OCI-LY7 (cell line): ENCODE results near the gene OTUD4. TPM values are rescaled to one million over a fixed set of nuclear protein-coding genes. Genes with fewer than 3 reads are reported as not detected.
A peak's percentile ranks its signal among the peaks of the same experiment; 100 is the strongest.

Experiments
- BruUV-seq: library from RNA; stranded (reverse); fragments of 400-500 nt; replicated peaks from 2 replicates; lab custom pipeline; 2021; lab: Mats Ljungman, UMichigan
- CTCF ChIA-PET: fragments of 300-600 bp; sonication (Branson Sonifier 250); formaldehyde crosslinking; loops from one replicate; lab custom pipeline; 2022; ENCODE audit warnings: antibody characterized with exemption; ENCODE audit not compliant: unreplicated experiment; lab: Charles Lee
- POLR2A ChIA-PET: fragments of 300-600 bp; sonication (Branson Sonifier 250); formaldehyde crosslinking; loops from one replicate; lab custom pipeline; 2022; ENCODE audit warnings: antibody characterized with exemption; lab: Charles Lee
- DNase-seq: peaks from one replicate; pipeline ENCODE4 v3.0.0-alpha.2; 2015; ENCODE audit warnings: low spot score
- H2AFZ ChIP-seq: fragments of 200-600 bp; sonication (generic), shearing (Covaris generic); 2 replicates; pipeline ENCODE4 v1.6.1; 2014; ENCODE audit warnings: mild to moderate bottlenecking, antibody characterized with exemption, low read length, moderate library complexity
- H3K27ac ChIP-seq: fragments of 200-600 bp; sonication (generic); 2 replicates; pipeline ENCODE4 v1.5.1; 2014; ENCODE audit warnings: mixed run types, low read depth, mild to moderate bottlenecking, moderate library complexity, low read length, inconsistent platforms; ENCODE audit not compliant: poor library complexity, severe bottlenecking
- H3K36me3 ChIP-seq: fragments of 200-600 bp; sonication (generic); 2 replicates; pipeline ENCODE4 v1.6.1; 2014; ENCODE audit warnings: mild to moderate bottlenecking, antibody characterized with exemption, low read length, moderate library complexity, mixed read lengths; ENCODE audit not compliant: insufficient read depth
- H3K4me1 ChIP-seq: fragments of 200-600 bp; sonication (generic); 2 replicates; pipeline ENCODE4 v1.5.1; 2014; ENCODE audit warnings: mild to moderate bottlenecking, low read length; ENCODE audit not compliant: insufficient read depth, poor library complexity, severe bottlenecking
- H3K4me2 ChIP-seq: fragments of 200-600 bp; sonication (generic); 2 replicates; pipeline ENCODE4 v1.6.1; 2014; ENCODE audit warnings: mild to moderate bottlenecking, low read length
- H3K4me3 ChIP-seq: fragments of 200-600 bp; sonication (generic); 2 replicates; pipeline ENCODE4 v1.5.1; 2014; ENCODE audit warnings: mild to moderate bottlenecking, low read depth, low read length; ENCODE audit not compliant: poor library complexity, severe bottlenecking
- H3K79me2 ChIP-seq: fragments of 200-600 bp; sonication (generic); 2 replicates; pipeline ENCODE4 v1.6.1; 2016; ENCODE audit warnings: low read depth, mild to moderate bottlenecking, low read length, moderate library complexity, mixed read lengths; ENCODE audit not compliant: insufficient read depth
- H3K9me2 ChIP-seq: fragments of 200-600 bp; sonication (generic); 2 replicates; pipeline ENCODE4 v1.6.1; 2016; ENCODE audit warnings: mild to moderate bottlenecking, low read length, mixed read lengths; ENCODE audit not compliant: insufficient read depth
- H3K9me3 ChIP-seq: fragments of 200-600 bp; sonication (generic); 2 replicates; pipeline ENCODE4 v1.6.1; 2014; ENCODE audit warnings: mild to moderate bottlenecking, mixed run types, low read length, mixed read lengths
- H4K20me1 ChIP-seq: fragments of 200-600 bp; sonication (generic); 2 replicates; pipeline ENCODE4 v1.6.1; 2014; ENCODE audit warnings: mild to moderate bottlenecking, antibody characterized with exemption, low read length, moderate library complexity, mixed read lengths; ENCODE audit not compliant: insufficient read depth
- EZH2phosphoT487 ChIP-seq: fragments of 200-600 bp; sonication (generic); IDR thresholded peaks from 2 replicates; pipeline ENCODE4 v1.6.1; 2018; ENCODE audit warnings: low read depth, borderline replicate concordance, mild to moderate bottlenecking, mixed run types, antibody characterized with exemption, low read length, moderate library complexity, mixed read lengths
- intact Hi-C: fragments of 100-400 bp; cut with micrococcal nuclease; formaldehyde crosslinking; loops from one replicate; pipeline ENCODE4 v1.10.0; 2022; ENCODE audit not compliant: unreplicated experiment
- total RNA-seq, 2 experiments: library from RNA; depleted of rRNA in 1 of 2; stranded (reverse); fragments of >200 nt in 1 of 2; shearing (Covaris generic) in 1 of 2; gene quantifications; 2 replicates each; pipeline ENCODE4 v1.2.3, GENCODE V29; 2014 to 2022
- TF ChIP-seq, protein P1 (sequence below): fragments of 200-600 bp; sonication (generic); conservative IDR thresholded peaks from 2 replicates; pipeline ENCODE4 v1.5.1; 2014; ENCODE audit warnings: mild to moderate bottlenecking, antibody characterized with exemption, low read length, moderate library complexity, mixed read lengths

The OTUD4 gene
- total RNA-seq, 2 experiments from 2014 or later = 23.4 to 54.9 TPM

DNA sequence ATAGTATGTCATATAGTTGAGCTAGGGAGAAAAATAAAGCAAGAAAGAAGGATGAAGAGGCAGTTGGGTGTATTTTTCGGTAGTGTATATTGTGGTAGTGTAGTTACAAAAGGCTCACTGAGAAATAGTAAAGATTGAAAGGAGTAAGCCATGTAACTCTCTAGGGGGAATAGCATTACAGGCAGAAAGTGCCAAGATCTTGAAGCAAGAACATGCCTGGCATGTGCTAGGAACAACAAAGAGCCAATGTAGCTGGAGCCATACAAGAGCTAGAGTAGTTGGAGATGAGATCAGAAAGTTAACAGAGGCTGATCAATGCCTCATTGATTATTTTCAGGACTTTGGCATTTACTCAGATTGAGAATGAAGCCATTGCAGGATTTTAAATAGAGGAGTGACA, 79.3 kb downstream of the OTUD4 start:
- H3K9me3 ChIP-seq = no peaks in the 10 kb centered on the region
- H3K9me2 ChIP-seq = no peaks in the 10 kb centered on the region
- H3K4me3 ChIP-seq = peak overlapping the region; percentile 22
- no peak overlapping the region for H2AFZ ChIP-seq
- H3K4me1 ChIP-seq = peaks cover 49% of the 10 kb centered on the region
- no peak for DNase-seq
- intact Hi-C loops = no loop called here
- POLR2A ChIA-PET = interaction anchor here (0.9 to 3.0 kb wide), 6 partner anchors 9 to 75 kb away, joined by 3 to 15 read pairs (median 4); no protein-coding TSS in a partner anchor
- no TSS peak for BruUV-seq
- H3K4me2 ChIP-seq = peak overlapping the region; percentile 79
- H3K27ac ChIP-seq = no peak overlapping the region
- peaks cover 50% of the 10 kb centered on the region for H4K20me1 ChIP-seq
- CTCF ChIA-PET = no interaction called here
- TF ChIP-seq, protein P1, sequence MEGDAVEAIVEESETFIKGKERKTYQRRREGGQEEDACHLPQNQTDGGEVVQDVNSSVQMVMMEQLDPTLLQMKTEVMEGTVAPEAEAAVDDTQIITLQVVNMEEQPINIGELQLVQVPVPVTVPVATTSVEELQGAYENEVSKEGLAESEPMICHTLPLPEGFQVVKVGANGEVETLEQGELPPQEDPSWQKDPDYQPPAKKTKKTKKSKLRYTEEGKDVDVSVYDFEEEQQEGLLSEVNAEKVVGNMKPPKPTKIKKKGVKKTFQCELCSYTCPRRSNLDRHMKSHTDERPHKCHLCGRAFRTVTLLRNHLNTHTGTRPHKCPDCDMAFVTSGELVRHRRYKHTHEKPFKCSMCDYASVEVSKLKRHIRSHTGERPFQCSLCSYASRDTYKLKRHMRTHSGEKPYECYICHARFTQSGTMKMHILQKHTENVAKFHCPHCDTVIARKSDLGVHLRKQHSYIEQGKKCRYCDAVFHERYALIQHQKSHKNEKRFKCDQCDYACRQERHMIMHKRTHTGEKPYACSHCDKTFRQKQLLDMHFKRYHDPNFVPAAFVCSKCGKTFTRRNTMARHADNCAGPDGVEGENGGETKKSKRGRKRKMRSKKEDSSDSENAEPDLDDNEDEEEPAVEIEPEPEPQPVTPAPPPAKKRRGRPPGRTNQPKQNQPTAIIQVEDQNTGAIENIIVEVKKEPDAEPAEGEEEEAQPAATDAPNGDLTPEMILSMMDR = no peak
- no peak for TF ChIP-seq EZH2phosphoT487
- peaks cover 60% of the 10 kb centered on the region for H3K36me3 ChIP-seq
- peaks cover 97% of the 10 kb centered on the region for H3K79me2 ChIP-seq

DNA sequence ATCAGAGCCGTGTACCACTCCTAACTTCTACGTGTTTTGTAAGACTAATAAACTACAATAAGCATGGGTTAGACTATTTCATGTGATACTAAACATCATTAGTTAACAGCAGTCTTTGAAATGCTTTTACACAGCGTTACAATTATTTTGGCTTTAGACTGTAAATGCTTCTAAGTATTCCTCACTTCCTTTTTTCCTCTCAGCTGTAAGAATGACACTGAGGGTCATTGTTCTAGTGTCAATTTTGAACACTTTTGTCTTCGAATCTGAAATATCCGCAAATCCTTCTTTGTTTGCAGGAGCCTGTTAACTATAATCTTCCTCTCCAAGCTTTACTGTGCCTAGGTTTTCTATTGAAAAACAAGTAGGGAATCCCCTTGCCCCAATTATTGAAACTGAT, 80.7 kb downstream of the OTUD4 start:
- POLR2A ChIA-PET = interaction anchor here (0.8 to 3.0 kb wide), 6 partner anchors 10 to 79 kb away, joined by 3 to 15 read pairs (median 6); no protein-coding TSS in a partner anchor
- CTCF ChIA-PET = no interaction called here

More for the DNA sequence above, 80.7 kb downstream of the OTUD4 start:
- no TSS peak for BruUV-seq
- H4K20me1 ChIP-seq = peaks cover 43% of the 10 kb centered on the region
- H3K79me2 ChIP-seq = peaks cover 96% of the 10 kb centered on the region
- peak; percentile 42 for DNase-seq
- peaks cover 57% of the 10 kb centered on the region for H3K4me1 ChIP-seq
- no peaks in the 10 kb centered on the region for H3K9me2 ChIP-seq
- no peaks in the 10 kb centered on the region for H3K9me3 ChIP-seq
- no peak for TF ChIP-seq EZH2phosphoT487
- TF ChIP-seq, protein P1 = no peak
- H3K4me3 ChIP-seq = peak overlapping the region; percentile 79
- peaks cover 59% of the 10 kb centered on the region for H3K36me3 ChIP-seq
- H2AFZ ChIP-seq = no peak overlapping the region
- H3K4me2 ChIP-seq = peak overlapping the region; percentile 79
- intact Hi-C loops = loop anchor here (2.0 to 5.0 kb wide), 3 partner anchors 79 to 519 kb away; partner anchors contain the start of genes MMAA and SMAD1
- no peak overlapping the region for H3K27ac ChIP-seq
